HCT116 (cell line): ENCODE results near the gene DDX6. TPM values are rescaled to one million over a fixed set of nuclear protein-coding genes. Genes with fewer than 3 reads are reported as not detected.
"Not testable (repeated sequence)": the region's sequence is repeated elsewhere in the genome, so short reads cannot be mapped to it uniquely, and the experiment has no call there.

Experiments used
- ATAC-seq: fragments of 200-7000 bp; cut with Tn5 transposase; 2 replicates; pipeline ENCODE4 v1.9.1; 2020; ENCODE audit warnings: mild to moderate bottlenecking, moderate library complexity
- BruUV-seq: library from RNA; stranded (reverse); fragments of 400-500 nt; replicated peaks from 2 replicates; lab custom pipeline; 2021; lab: Mats Ljungman, UMichigan
- CTCF ChIA-PET: fragments of 300-600 bp; sonication (Branson Sonifier 250); formaldehyde crosslinking; loops from one replicate; lab custom pipeline; 2021; ENCODE audit warnings: antibody characterized with exemption; lab: Charles Lee
- POLR2A ChIA-PET: fragments of 300-600, 350-600 bp; sonication (Branson Sonifier 250); formaldehyde crosslinking; loops from one replicate; lab custom pipeline; 2021; ENCODE audit warnings: antibody characterized with exemption; lab: Charles Lee
- RAD21 ChIA-PET, 2 experiments: fragments of 300-600 bp; sonication (Branson Sonifier 250); formaldehyde crosslinking; loops; one replicate each; lab custom pipeline; 2023; ENCODE audit warnings: low total read pairs in 2 of 2; ENCODE audit not compliant: uncharacterized antibody in 2 of 2, unreplicated experiment in 2 of 2, low non-redundant PET in 1 of 2; lab: Charles Lee
- DNase-seq: peaks from one replicate; pipeline ENCODE4 v3.0.0-alpha.2; 2010; ENCODE audit warnings: low read depth, low spot score
- H2AFZ ChIP-seq: fragments of 200-600 bp; shearing (Covaris generic), sonication (generic); 2 replicates; pipeline ENCODE4 v1.6.1; 2017; ENCODE audit warnings: low read depth, mixed run types, mixed read lengths, antibody characterized with exemption, low read length; ENCODE audit not compliant: poor library complexity, severe bottlenecking
- H3K27ac ChIP-seq: 2 replicates; pipeline ENCODE4 v1.5.1; 2012; ENCODE audit warnings: low read depth, low read length
- H3K27me3 ChIP-seq: fragments of 200-600 bp; sonication (generic); 2 replicates; pipeline ENCODE4 v1.6.1; 2016; ENCODE audit warnings: mixed run types, low read length, mixed read lengths; ENCODE audit not compliant: insufficient read depth
- H3K36me3 ChIP-seq, 2 experiments: fragments of 200-500 bp in 1 of 2; fragments of 200-600 bp in 1 of 2; sonication (Bioruptor generic) in 1 of 2; sonication (generic) in 1 of 2; 2 replicates each; pipeline versions ENCODE4 v1.5.1 to v1.6.1; 2014 to 2016; ENCODE audit warnings: low read length in 2 of 2, inconsistent platforms in 1 of 2, mixed read lengths in 1 of 2, mixed run types in 1 of 2; ENCODE audit not compliant: insufficient read depth in 2 of 2, control insufficient read depth in 1 of 2
- H3K4me1 ChIP-seq, 2 experiments: fragments of 200-600 bp in 1 of 2; sonication (generic) in 1 of 2; 2 replicates each; pipeline versions ENCODE4 v1.5.1 to v1.6.1; 2012 to 2017; ENCODE audit warnings: low read length in 2 of 2, inconsistent platforms in 1 of 2, mild to moderate bottlenecking in 1 of 2, mixed read lengths in 1 of 2, mixed run types in 1 of 2, moderate library complexity in 1 of 2; ENCODE audit not compliant: insufficient read depth in 2 of 2, control insufficient read depth in 1 of 2
- H3K4me2 ChIP-seq: fragments of 200-600 bp; sonication (generic); 2 replicates; pipeline ENCODE4 v1.6.1; 2017; ENCODE audit warnings: mixed run types, low read length, mixed read lengths
- H3K4me3 ChIP-seq, 2 experiments: fragments of 200-600 bp in 1 of 2; sonication (generic) in 1 of 2; replicated peaks in 1 of 2; 2 replicates each; pipeline ENCODE4 v1.5.1; 2011 to 2016; ENCODE audit warnings: low read length in 2 of 2, control low read depth in 1 of 2, low read depth in 1 of 2, mild to moderate bottlenecking in 1 of 2, mixed read lengths in 1 of 2, mixed run types in 1 of 2
- H3K79me2 ChIP-seq: fragments of 200-600 bp; sonication (generic); 2 replicates; pipeline ENCODE4 v1.6.1; 2017; ENCODE audit warnings: mild to moderate bottlenecking, mixed run types, low read length, moderate library complexity, mixed read lengths; ENCODE audit not compliant: insufficient read depth
- H3K9ac ChIP-seq: fragments of 200-600 bp; sonication (generic); 2 replicates; pipeline ENCODE4 v1.6.1; 2016; ENCODE audit warnings: low read length, mixed read lengths
- H3K9me2 ChIP-seq: fragments of 200-600 bp; sonication (generic), shearing (Covaris generic); 2 replicates; pipeline ENCODE4 v1.6.1; 2017; ENCODE audit warnings: mixed run types, mild to moderate bottlenecking, moderate library complexity; ENCODE audit not compliant: insufficient read depth
- H3K9me3 ChIP-seq, 2 experiments: fragments of 200-500 bp in 1 of 2; fragments of 200-600 bp in 1 of 2; sonication (Bioruptor generic) in 1 of 2; sonication (generic) in 1 of 2; 2 replicates each; pipeline ENCODE4 v1.6.1; 2014 to 2017; ENCODE audit warnings: low read length in 2 of 2, mixed read lengths in 2 of 2, inconsistent platforms in 1 of 2, low read depth in 1 of 2, mild to moderate bottlenecking in 1 of 2, mixed run types in 1 of 2, moderate library complexity in 1 of 2; ENCODE audit not compliant: control insufficient read depth in 1 of 2, insufficient read depth in 1 of 2
- H4K20me1 ChIP-seq: fragments of 200-600 bp; sonication (generic), shearing (Covaris generic); 2 replicates; pipeline ENCODE4 v1.6.1; 2017; ENCODE audit warnings: mixed run types, mild to moderate bottlenecking, moderate library complexity; ENCODE audit not compliant: insufficient read depth
- EZH2 ChIP-seq: fragments of 200-600 bp; sonication (generic); IDR thresholded peaks from 2 replicates; pipeline ENCODE4 v1.6.1; 2017; ENCODE audit warnings: antibody characterized with exemption, mixed run types
- FOSL1 ChIP-seq: IDR thresholded peaks from 2 replicates; pipeline ENCODE4 v1.6.1; 2012; ENCODE audit warnings: low read depth
- POLR2A ChIP-seq: IDR thresholded peaks from 2 replicates; pipeline ENCODE4 v1.7.0; 2011; ENCODE audit warnings: borderline replicate concordance; ENCODE audit not compliant: insufficient read depth, insufficient read length; ENCODE audit errors: extremely low read depth
- RAD21 ChIP-seq: IDR thresholded peaks from 2 replicates; pipeline ENCODE4 v1.6.1; 2012; ENCODE audit warnings: low read depth, mild to moderate bottlenecking
- REST ChIP-seq: IDR thresholded peaks from 2 replicates; pipeline ENCODE4 v1.6.1; 2012; ENCODE audit warnings: low read depth
- TCF7L2 ChIP-seq: IDR thresholded peaks from 2 replicates; pipeline ENCODE4 v1.7.0; 2011; ENCODE audit warnings: borderline replicate concordance, inconsistent platforms; ENCODE audit not compliant: insufficient read depth, insufficient read length; ENCODE audit errors: extremely low read depth
- ZBTB33 ChIP-seq: IDR thresholded peaks from 2 replicates; pipeline ENCODE4 v1.6.1; 2011; ENCODE audit warnings: mild to moderate bottlenecking, low read length, moderate library complexity; ENCODE audit not compliant: insufficient replicate concordance; ENCODE audit errors: extremely low read depth
- ZFX ChIP-seq: fragments of 450-650 bp; IDR thresholded peaks from 2 replicates; pipeline ENCODE4 v1.6.1; 2017
- intact Hi-C: fragments of 100-400 bp; cut with micrococcal nuclease; formaldehyde crosslinking; loops from 2 replicates; pipeline ENCODE4 v1.10.0; 2022
- total RNA-seq: library from RNA; stranded (reverse); gene quantifications from one replicate; pipeline ENCODE4 v1.2.1, GENCODE V29; 2021; ENCODE audit not compliant: unreplicated experiment

The DDX6 gene
- total RNA-seq, 1 experiment from 2014 or later, result 150 TPM

- Histone ChIP-seq H3K79me2 (no peaks in the 10 kb centered on the region), H3K36me3 (no peaks in the 10 kb centered on the region), H3K27ac (no peak overlapping the region), H3K4me1 (peaks cover 3 to 6% of the 10 kb centered on the region in 2 experiments; a peak in 2 of 4 replicates), H3K4me3 (no peak overlapping the region), H4K20me1 (no peaks in the 10 kb centered on the region), H3K4me2 (no peak overlapping the region), H2AFZ (no peak overlapping the region), H3K9me2 (no peaks in the 10 kb centered on the region), H3K9me3 (no peaks in the 10 kb centered on the region), H3K9ac (no peak overlapping the region), H3K27me3 (no peaks in the 10 kb centered on the region)
- ATAC-seq (no peak), DNase-seq (no peak)
- BruUV-seq, result no TSS peak
- RAD21 ChIA-PET, result no interaction called here
- TF ChIP-seq ZFX, result no peak
- TF ChIP-seq EZH2, result no peak
- TF ChIP-seq FOSL1, result no peak
- TF ChIP-seq RAD21, result no peak
- TF ChIP-seq TCF7L2, result no peak
- TF ChIP-seq POLR2A, result no peak
- TF ChIP-seq REST, result no peak
- no peak for TF ChIP-seq ZBTB33
- POLR2A ChIA-PET, result no interaction called here
- CTCF ChIA-PET, result no interaction called here
- intact Hi-C loops, result no loop called here
Measured at GRCh38 chr11:118714816-118715215, 76.1 kb downstream of the DDX6 start.

- intact Hi-C loops, result not testable (repeated sequence)
Measured at GRCh38 chr11:118714416-118714815, 76.5 kb downstream of the DDX6 start.

More at GRCh38 chr11:118714416-118714815, 76.5 kb downstream of the DDX6 start:
- H3K9me2 ChIP-seq, H3K9me3 ChIP-seq, H3K4me1 ChIP-seq, H3K79me2 ChIP-seq, ATAC-seq, BruUV-seq, H3K4me3 ChIP-seq, CTCF ChIA-PET, H3K36me3 ChIP-seq, H3K27me3 ChIP-seq, H3K9ac ChIP-seq, RAD21 ChIA-PET, H3K27ac ChIP-seq, DNase-seq, H4K20me1 ChIP-seq, POLR2A ChIA-PET, H2AFZ ChIP-seq, H3K4me2 ChIP-seq: not testable (repeated sequence)
